ENCODE measurements around the gene RD3L. TPM values are rescaled to one million over a fixed set of nuclear protein-coding genes. Genes with fewer than 3 reads are reported as not detected.
A peak's percentile ranks its signal among the peaks of the same experiment; 100 is the strongest.

The RD3L gene
- total and polyA plus RNA-seq, 2 of the 13 experiments (the other 11 are each of a cell fraction or from before 2014, with no cell fraction given), result not detected

GRCh38 chr14:103910262-103910935 is 31.9 kb downstream of the RD3L start:
- no peak overlapping the region; a peak in 1 of 6 replicates for H3K4me3 ChIP-seq (replicated peaks in 1 of 3; ENCODE audit: insufficient read depth in 1 of 3, low read depth in 2 of 3, low read length in 3 of 3)
- intact Hi-C loops (cut with micrococcal nuclease; ENCODE audit: unreplicated experiment), result loop anchor here (1.0 kb wide), 1 partner anchor 102 kb away; no protein-coding TSS in a partner anchor
- POLR2A ChIA-PET, result interaction anchor here (1.0 to 1.6 kb wide), 4 partner anchors 19 to 102 kb away, joined by 3 to 8 read pairs (median 5); no protein-coding TSS in a partner anchor
- H3K36me3 ChIP-seq (replicated peaks in 1 of 2; ENCODE audit: control insufficient read depth in 1 of 2, insufficient read depth in 2 of 2, low read length in 2 of 2), result peaks cover 11 to 35% of the 10 kb centered on the region in 2 experiments
- WGBS (ENCODE audit: low lambda C conversion rate), result 46% methylated on average over 16 of the region's 20 CpGs
- H3K9ac ChIP-seq (ENCODE audit: insufficient read depth, low read depth, low read length), result 0 out of 2 replicates have a peak overlapping the region, but pooled peaks have one; percentile 3
- in situ Hi-C loops (cut with HindIII; ENCODE audit: extremely low pct_ligation_motif_present, low pct_unique_long_range_greater_than_20kb), result loop anchor here (5.0 kb wide), 1 partner anchor 103 kb away; no protein-coding TSS in a partner anchor
- no peaks in the 10 kb centered on the region for H3K9me3 ChIP-seq (ENCODE audit: low read length)
- H2AFZ ChIP-seq (ENCODE audit: low read length), result no peak overlapping the region
- BruUV-seq (replicated peaks), result no TSS peak
- peak overlapping the region; percentile 59 for H3K4me2 ChIP-seq (ENCODE audit: low read depth, low read length)
- H3K79me2 ChIP-seq (ENCODE audit: insufficient read depth, low read length), result peaks cover 2% of the 10 kb centered on the region
- FAIRE-seq (peak; percentile 96), ATAC-seq (peak; percentile 94), DNase-seq (ENCODE audit: low spot score) (peak; percentile 84)
- H3K27me3 ChIP-seq (ENCODE audit: control insufficient read depth in 1 of 2, insufficient read depth in 2 of 2, low read length in 2 of 2), result no peaks in the 10 kb centered on the region
- H4K20me1 ChIP-seq (ENCODE audit: insufficient read depth, low read length), result no peaks in the 10 kb centered on the region
- no peak overlapping the region for H3K27ac ChIP-seq (ENCODE audit: extremely low read length, insufficient read depth, low read length)
- CTCF ChIA-PET (ENCODE audit: low intra/inter-chr PET ratio, low total read pairs), result interaction anchor here (1.6 to 4.6 kb wide), 2 partner anchors 12 to 102 kb away, joined by 5 to 48 read pairs; no protein-coding TSS in a partner anchor
- peaks cover 16% of the 10 kb centered on the region for H3K4me1 ChIP-seq (ENCODE audit: insufficient read depth, low read length)
- TF ChIP-seq SP5 (CRISPR knock-in tag; IDR thresholded peaks at IDR 0.05; ENCODE audit: borderline replicate concordance, low read depth), result no peak
- no peak for TF ChIP-seq REXO4 (CRISPR knock-in tag; IDR thresholded peaks at IDR 0.05; ENCODE audit: borderline replicate concordance)
- peak; percentile 63; the same call in 1 of the 2 replicates for TF ChIP-seq HIC2 (CRISPR knock-in tag; IDR thresholded peaks at IDR 0.05; ENCODE audit: low read depth)
- no peak for TF ChIP-seq SPEN (CRISPR knock-in tag; IDR thresholded peaks at IDR 0.05; ENCODE audit: low read depth)
- TF ChIP-seq UBTF (CRISPR knock-in tag; IDR thresholded peaks at IDR 0.05), result no peak
- no peak for TF ChIP-seq DNMT1 (CRISPR knock-in tag; IDR thresholded peaks at IDR 0.05)
- TF ChIP-seq ZNF407 (CRISPR knock-in tag; IDR thresholded peaks at IDR 0.05; ENCODE audit: not compliant biosample characterization), result no peak
- TF ChIP-seq GATAD2A (CRISPR knock-in tag; IDR thresholded peaks at IDR 0.05), result peak; percentile 42; the same call in 1 of the 2 replicates
